ENCODE results near the gene SLC16A9. TPM values are rescaled to one million over a fixed set of nuclear protein-coding genes. Genes with fewer than 3 reads are reported as not detected.
A peak's percentile ranks its signal among the peaks of the same experiment; 100 is the strongest.

The SLC16A9 gene
- total and polyA plus RNA-seq, 2 donors (not counting 3 experiments of a cell fraction or from before 2014, with no cell fraction given), result 0.35 TPM; not detected in 1

- BruUV-seq (replicated peaks), result no TSS peak
- no peaks in the 10 kb centered on the region for H3K79me2 ChIP-seq (ENCODE audit: control insufficient read depth, insufficient read depth, low read length)
- peak overlapping the region; percentile 33 to 45 (median 42) for H3K4me3 ChIP-seq (replicated peaks in 1 of 3; ENCODE audit: insufficient read depth in 1 of 3, low read depth in 1 of 3, low read length in 3 of 3)
- dilution Hi-C loops (cut with MboI; ENCODE audit: extremely low pct_ligation_motif_present, low sequenced_read_pairs) (no loop called here), intact Hi-C loops (cut with micrococcal nuclease) (no loop called here)
- FAIRE-seq, result no peak
- no peak overlapping the region for H3K27ac ChIP-seq (ENCODE audit: insufficient read depth, low read depth, low read length)
- no peaks in the 10 kb centered on the region for H3K9me3 ChIP-seq (replicated peaks; ENCODE audit: control insufficient read depth, insufficient read depth, low read length)
- H3K4me1 ChIP-seq (ENCODE audit: control insufficient read depth, extremely low read depth, insufficient read depth, low read length), result peaks cover 5% of the 10 kb centered on the region
- ChIA-PET POLR2A (no interaction called here), CTCF (no interaction called here)
- no peak overlapping the region for H3K9ac ChIP-seq (replicated peaks; ENCODE audit: extremely low read depth, insufficient read depth, low read length)
- H3K36me3 ChIP-seq (ENCODE audit: control insufficient read depth in 2 of 2, extremely low read depth in 1 of 2, insufficient read depth in 2 of 2, low read length in 2 of 2), result no peaks in the 10 kb centered on the region
- DNase-seq (ENCODE audit: low read depth, low spot score), result peak; percentile 2
- peaks cover 16 to 41% of the 10 kb centered on the region in 2 experiments for H3K27me3 ChIP-seq (ENCODE audit: control insufficient read depth in 2 of 2, insufficient read depth in 2 of 2, low read length in 2 of 2)
- peak overlapping the region; percentile 84 for H2AFZ ChIP-seq (ENCODE audit: low read depth, low read length)
- H4K20me1 ChIP-seq (replicated peaks; ENCODE audit: control insufficient read depth, extremely low read depth, insufficient read depth, low read length), result no peaks in the 10 kb centered on the region
- TF ChIP-seq JUN (IDR thresholded peaks at IDR 0.05; ENCODE audit: borderline replicate concordance, insufficient read depth, insufficient read length, low read depth) (no peak), FOS (IDR thresholded peaks at IDR 0.05; ENCODE audit: borderline replicate concordance, insufficient read depth, low read length) (no peak), POLR2AphosphoS5 (IDR thresholded peaks at IDR 0.05; ENCODE audit: insufficient read depth, low read depth, low read length) (no peak), EZH2 (IDR thresholded peaks at IDR 0.05; ENCODE audit: borderline replicate concordance, low read depth, low read length, severe bottlenecking) (peak; percentile 77), GATA2 (IDR thresholded peaks at IDR 0.05; ENCODE audit: insufficient read depth, insufficient read length, low read depth, low read length) (no peak)
- no peaks in the 10 kb centered on the region for H3K9me1 ChIP-seq (replicated peaks; ENCODE audit: control insufficient read depth, extremely low read depth, insufficient read depth, low read length)
- peak overlapping the region; percentile 79 for H3K4me2 ChIP-seq (ENCODE audit: insufficient read depth, low read length)
Observed at GRCh38 chr10:59708816-59709394, 745 bp downstream of the SLC16A9 start.

Measured in endothelial cell of umbilical vein (primary cell).